HG02588 (cell line): ENCODE results near the gene DPP6.

ENCODE experiments used
- ATAC-seq: cut with Tn5 transposase; IDR thresholded peaks from one replicate; pipeline ENCODE4 v1.9.1; 2021; ENCODE audit warnings: mild to moderate bottlenecking, moderate library complexity; ENCODE audit not compliant: unreplicated experiment

The DPP6 gene

GRCh38 chr7:154684666-154685563 is 632.7 kb downstream of the DPP6 start:
- ATAC-seq, result no peak

DNA sequence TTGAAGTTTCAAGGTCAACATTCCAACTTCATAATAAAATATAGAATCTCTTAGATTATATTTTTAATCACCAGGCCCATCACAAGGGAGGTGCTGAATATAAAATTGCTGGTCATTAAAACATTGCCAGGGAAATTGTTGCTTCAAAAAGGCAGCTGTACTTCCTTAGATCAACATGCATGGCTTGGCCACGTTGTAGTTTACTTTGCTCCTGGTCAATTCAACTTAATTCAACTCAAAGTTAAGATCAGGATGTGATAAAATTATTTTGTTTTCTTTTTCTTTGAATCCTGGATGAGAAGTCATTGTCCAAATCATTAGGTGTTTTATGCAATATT is 633.3 kb downstream of the DPP6 start:
- no peak for ATAC-seq

- ATAC-seq, result no peak
Measured at GRCh38 chr7:154686305-154686704, 634.1 kb downstream of the DPP6 start.

DNA sequence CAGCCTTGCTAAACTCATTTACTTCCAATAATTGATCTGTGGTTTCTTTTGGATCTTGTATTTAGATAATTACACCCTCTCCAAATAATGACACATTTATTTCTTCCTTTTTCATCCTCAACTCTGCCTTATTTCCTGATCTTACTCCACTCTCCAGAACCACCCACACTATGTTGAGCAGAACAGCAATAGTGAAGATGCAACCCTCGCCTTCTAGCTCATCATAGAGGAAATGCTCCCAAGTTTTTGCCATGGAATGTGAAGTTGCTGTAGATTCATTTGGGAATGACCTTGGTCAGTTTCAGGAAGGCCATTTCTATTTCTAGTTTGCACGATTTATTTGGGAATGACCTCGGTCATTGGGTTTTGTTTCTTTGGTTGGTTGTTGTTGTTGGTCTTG is 636.8 kb downstream of the DPP6 start:
- ATAC-seq, result no peak

DNA sequence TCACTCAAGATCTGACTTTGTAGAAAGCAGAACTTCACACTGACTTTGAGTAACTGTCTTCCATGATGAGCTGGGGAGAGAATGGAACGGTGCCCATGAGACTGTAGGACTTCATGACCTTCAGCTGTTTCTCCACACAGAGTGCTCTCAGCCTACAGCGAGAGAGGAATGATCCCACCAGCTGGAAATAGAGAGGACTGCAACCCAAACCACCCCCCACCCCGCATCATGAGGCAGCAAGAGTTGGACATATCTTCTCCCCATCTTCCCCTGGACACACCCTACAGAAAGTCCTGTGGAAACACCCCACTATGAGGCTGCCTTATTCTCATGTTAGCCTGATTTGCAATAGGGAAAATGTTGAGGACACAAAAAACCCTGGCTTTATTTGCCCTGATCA is 638.2 kb downstream of the DPP6 start:
- no peak for ATAC-seq

DNA sequence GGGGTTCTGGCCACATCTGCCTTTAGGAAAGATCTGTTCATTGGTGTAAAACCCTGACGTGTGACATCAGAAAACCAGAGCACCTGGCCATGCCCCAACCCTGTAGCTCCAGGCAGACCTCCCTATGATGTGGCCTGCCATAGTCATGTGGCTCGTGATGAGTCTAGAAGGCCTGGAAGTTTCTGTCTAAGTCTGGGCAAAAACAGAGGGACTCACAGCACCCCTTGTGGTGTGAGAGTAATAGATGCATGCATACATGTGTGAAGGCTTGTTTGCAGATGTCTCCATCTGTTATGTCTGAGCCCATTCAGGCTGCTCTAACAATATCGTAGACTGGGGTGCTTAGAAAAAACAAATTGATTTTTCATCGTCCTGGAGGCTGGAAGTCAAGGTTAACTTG is 641.5 kb downstream of the DPP6 start:
- no peak for ATAC-seq

DNA sequence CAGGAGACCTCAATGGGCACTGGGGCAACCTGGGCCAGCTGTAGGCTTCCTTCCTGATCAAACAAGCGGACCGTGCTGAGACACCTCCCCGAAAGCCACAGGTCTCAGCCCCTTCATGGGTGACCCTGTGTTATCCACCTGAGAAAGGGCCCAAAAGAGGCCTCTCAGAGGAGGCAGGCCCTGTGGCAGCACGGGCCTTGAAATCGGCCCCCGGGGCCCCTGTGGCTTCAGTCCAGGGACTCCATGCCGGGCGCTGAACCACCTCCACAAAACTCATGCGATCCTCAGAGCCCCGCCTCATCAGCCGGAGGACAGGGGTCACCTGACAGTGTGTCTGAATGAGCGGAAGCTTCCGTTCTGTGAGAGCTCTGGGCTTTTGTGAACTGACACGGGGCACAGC is 643.6 kb downstream of the DPP6 start:
- no peak for ATAC-seq

GRCh38 chr7:154696556-154696955 is 644.4 kb downstream of the DPP6 start:
- ATAC-seq, result no peak

- ATAC-seq, result no peak
Measured at GRCh38 chr7:154698726-154699291, 646.6 kb downstream of the DPP6 start.

GRCh38 chr7:154699417-154699816 is 647.2 kb downstream of the DPP6 start:
- ATAC-seq, result no peak

- ATAC-seq, result no peak
Measured at GRCh38 chr7:154709840-154710520, 657.8 kb downstream of the DPP6 start.

- ATAC-seq, result no peak
Measured at GRCh38 chr7:154720016-154720415, 667.8 kb downstream of the DPP6 start.

DNA sequence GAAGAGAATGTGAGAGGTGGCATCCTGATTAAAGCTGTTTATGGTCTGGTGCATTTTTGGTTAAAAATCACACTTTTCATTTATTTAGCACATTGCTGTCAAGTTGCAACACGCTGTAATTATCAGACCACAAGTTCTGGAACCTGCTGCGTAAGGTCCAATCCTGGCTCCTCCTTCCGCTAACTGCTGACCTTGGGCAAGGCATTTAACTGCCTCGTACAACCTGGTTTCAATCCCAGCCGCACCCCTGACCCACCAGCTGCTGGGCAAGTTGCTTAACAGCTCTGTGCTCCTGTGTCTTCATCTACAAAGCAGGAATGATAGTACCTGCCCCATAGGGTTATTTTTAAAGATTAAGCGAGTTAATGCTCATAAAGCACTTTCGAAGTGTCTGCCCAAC is 668.9 kb downstream of the DPP6 start:
- no peak for ATAC-seq

DNA sequence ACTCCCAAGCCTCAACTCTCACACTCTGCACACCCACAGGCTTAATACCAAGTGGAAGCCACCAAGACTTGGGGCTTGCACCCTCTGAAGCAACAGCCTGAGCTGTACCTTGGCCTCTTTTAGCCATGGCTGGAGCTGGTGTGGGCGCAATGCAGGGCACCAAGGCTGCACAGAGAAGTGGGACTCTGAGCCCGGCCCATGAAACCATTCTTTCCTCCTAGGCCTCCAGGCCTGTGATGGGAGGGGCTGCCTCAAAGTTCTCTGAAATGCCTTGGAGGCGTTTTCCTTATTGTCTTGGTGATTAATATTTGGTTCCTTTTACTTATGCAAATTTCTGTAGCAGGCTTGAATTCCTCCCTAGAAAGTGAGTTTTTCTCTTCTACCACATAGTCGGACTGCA is 674.2 kb downstream of the DPP6 start:
- ATAC-seq, result no peak

DNA sequence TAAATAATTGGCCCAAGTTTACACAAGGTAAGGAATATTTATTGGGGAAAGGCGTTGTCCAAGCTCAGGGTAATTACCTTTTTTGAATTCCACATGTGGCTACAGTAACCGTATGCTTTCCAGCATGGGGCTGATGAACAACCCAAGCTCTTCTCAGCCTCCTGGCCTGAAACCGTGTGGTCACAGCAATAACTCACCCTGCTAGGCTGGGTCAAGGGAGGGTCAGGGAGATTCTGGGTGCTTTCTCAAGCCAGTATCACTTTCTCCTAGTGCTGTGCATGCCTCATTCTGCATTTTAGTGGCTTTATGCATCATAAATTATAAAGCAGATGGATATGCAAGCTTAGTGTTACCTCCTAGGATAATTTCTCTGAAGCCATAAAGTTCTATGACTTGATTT is 676.9 kb downstream of the DPP6 start:
- ATAC-seq, result no peak

DNA sequence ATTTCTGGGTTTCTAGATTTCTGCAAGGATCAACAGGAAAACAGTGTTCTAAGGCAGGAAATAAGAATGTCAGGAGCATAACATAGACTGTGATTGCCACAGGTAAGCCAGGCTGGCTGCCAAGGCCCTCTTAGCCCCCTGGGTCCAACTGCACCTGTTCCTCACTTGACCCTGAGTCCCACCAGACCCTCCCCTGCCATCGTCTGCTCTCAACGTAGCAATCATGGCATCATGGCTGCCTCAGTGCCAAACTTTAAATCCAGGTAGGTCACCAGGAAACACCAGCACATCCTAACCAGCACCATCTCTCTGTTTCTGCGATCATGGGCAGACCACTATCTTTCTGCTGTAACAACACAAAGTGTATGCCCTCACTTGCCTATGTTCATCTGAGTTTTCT is 683.6 kb downstream of the DPP6 start:
- ATAC-seq, result no peak

DNA sequence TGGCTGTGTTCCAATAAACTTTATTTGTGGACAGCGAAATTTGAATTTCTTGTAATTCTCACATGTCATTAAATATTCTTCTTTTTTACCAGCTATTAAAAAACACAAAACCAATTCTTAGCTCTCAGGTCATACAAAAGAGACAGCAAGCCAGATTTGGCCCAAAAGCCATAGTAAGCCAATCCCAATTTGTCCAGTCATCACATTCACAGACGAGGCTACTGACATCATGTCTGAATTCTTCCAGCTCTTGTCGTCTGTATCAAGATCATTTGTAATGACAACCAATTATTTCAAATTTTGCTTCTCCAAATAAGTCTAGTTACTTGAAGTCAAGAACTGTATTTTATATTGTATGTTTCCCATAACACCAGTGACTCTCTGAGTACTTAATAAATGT is 684.2 kb downstream of the DPP6 start:
- ATAC-seq, result no peak

DNA sequence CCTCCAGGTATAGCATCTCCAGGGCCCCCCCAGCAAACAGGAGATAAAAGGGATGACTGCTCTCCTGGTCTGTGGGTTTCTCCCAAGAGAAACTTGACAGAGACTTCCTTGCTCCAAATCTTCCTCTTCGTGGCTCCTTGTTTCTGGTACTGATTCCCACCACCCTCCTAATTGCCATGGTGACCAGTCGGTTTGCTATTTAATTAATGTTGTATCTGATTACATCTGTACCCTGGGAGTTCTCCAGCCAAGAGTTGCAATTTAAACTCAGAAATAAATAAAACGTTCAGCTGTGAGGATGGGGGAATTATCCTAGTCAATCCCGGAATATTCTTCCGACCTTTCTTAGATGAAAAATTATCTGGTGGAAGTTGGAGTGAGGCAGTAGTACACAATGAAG is 686.0 kb downstream of the DPP6 start:
- ATAC-seq, result no peak

GRCh38 chr7:154741131-154741530 is 688.9 kb downstream of the DPP6 start:
- ATAC-seq, result no peak

- no peak for ATAC-seq
Measured at GRCh38 chr7:154743206-154743605, 691.0 kb downstream of the DPP6 start.

DNA sequence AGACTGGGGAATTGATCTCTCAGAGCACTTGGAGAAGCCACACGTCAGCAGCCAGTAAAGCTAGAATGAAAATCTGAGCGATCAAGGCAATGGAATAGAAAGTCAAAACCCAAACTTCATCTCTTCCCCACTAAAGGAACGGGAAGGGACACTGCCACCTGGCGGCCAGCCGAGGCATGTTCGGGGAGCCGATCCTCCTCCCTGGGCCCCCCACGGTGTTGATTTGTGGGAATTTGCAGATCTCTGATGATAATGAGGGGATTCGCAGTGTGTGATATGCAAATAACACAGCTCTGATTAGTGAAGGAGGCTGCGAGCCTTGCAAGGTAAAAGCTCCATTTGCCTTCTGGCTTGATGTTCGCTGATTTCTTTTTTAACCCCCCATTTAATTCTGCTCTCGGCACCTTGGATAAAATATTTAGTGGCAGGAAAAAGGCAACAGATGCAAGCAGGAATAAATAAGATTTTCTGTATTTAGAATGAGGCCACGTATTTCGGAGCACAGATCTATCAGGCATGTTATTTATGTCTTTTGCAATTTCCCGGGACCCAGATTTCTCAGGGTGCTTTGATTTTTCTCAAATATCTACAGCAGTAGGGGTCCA is 692.2 kb downstream of the DPP6 start:
- ATAC-seq, result no peak

- no peak for ATAC-seq
Measured at GRCh38 chr7:154744861-154745258, 692.7 kb downstream of the DPP6 start.
